ENCODE measurements around the gene ATP1B1. TPM values are rescaled to one million over a fixed set of nuclear protein-coding genes. Genes with fewer than 3 reads are reported as not detected.

ATP1B1 gene
- polyA plus RNA-seq, 1 donor (not counting 4 experiments of a cell fraction or from before 2014, with no cell fraction given), result 30.0 TPM

GRCh38 chr1:169148472-169149252 lies 42.2 kb downstream of the ATP1B1 start:
- Histone ChIP-seq H3K27ac (ENCODE audit: control insufficient read depth, insufficient read depth, low read length) (no peak overlapping the region), H2AFZ (ENCODE audit: control insufficient read depth, low read length) (no peak overlapping the region), H3K4me3 (ENCODE audit: control insufficient read depth in 2 of 3, extremely low read depth in 1 of 3, insufficient read depth in 2 of 3, low read depth in 1 of 3, low read length in 3 of 3) (no peak overlapping the region), H3K36me3 (ENCODE audit: control insufficient read depth in 2 of 2, extremely low read depth in 1 of 2, insufficient read depth in 2 of 2, low read length in 2 of 2) (no peaks in the 10 kb centered on the region), H4K20me1 (ENCODE audit: control insufficient read depth, extremely low read depth, insufficient read depth, low read length) (no peaks in the 10 kb centered on the region), H3K27me3 (ENCODE audit: control insufficient read depth, extremely low read depth, insufficient read depth, low read length) (no peaks in the 10 kb centered on the region), H3K9me3 (ENCODE audit: control insufficient read depth, low read depth, low read length) (no peaks in the 10 kb centered on the region), H3K9me1 (ENCODE audit: control insufficient read depth, extremely low read depth, insufficient read depth, low read length) (no peaks in the 10 kb centered on the region), H3K4me2 (ENCODE audit: control insufficient read depth, extremely low read depth, insufficient read depth, low read depth, low read length) (no peak overlapping the region), H3K79me2 (ENCODE audit: control insufficient read depth, insufficient read depth, low read length) (no peaks in the 10 kb centered on the region), H3K9ac (ENCODE audit: control insufficient read depth, extremely low read depth, insufficient read depth, low read length) (no peak overlapping the region), H3K4me1 (ENCODE audit: control insufficient read depth, extremely low read depth, insufficient read depth, low read length) (no peaks in the 10 kb centered on the region)
- TF ChIP-seq EZH2 (IDR thresholded peaks at IDR 0.05; ENCODE audit: low read length), result no peak
- no peak for TF ChIP-seq CTCF (optimal IDR thresholded peaks at IDR 0.05 in 1 of 3, IDR thresholded peaks at IDR 0.05 in 1 of 3, conservative IDR thresholded peaks at IDR 0.05 in 1 of 3; ENCODE audit: extremely low read depth in 1 of 3, insufficient read depth in 2 of 3, low read length in 3 of 3)
- FAIRE-seq (no peak), DNase-seq (ENCODE audit: low read depth, low spot score) (no peak)
- dilution Hi-C loops (cut with MboI; ENCODE audit: extremely low pct_ligation_motif_present, low sequenced_read_pairs), result no loop called here

- dilution Hi-C loops (cut with MboI; ENCODE audit: extremely low pct_ligation_motif_present, low sequenced_read_pairs), result no loop called here
- H3K4me2 ChIP-seq (ENCODE audit: control insufficient read depth, extremely low read depth, insufficient read depth, low read depth, low read length), result no peak overlapping the region
- no peak overlapping the region for H3K27ac ChIP-seq (ENCODE audit: control insufficient read depth, insufficient read depth, low read length)
- DNase-seq (ENCODE audit: low read depth, low spot score), result no peak
- FAIRE-seq, result no peak
- H3K79me2 ChIP-seq (ENCODE audit: control insufficient read depth, insufficient read depth, low read length), result no peaks in the 10 kb centered on the region
- no peaks in the 10 kb centered on the region for H3K36me3 ChIP-seq (ENCODE audit: control insufficient read depth in 2 of 2, extremely low read depth in 1 of 2, insufficient read depth in 2 of 2, low read length in 2 of 2)
- H3K9ac ChIP-seq (ENCODE audit: control insufficient read depth, extremely low read depth, insufficient read depth, low read length), result no peak overlapping the region
- H3K9me1 ChIP-seq (ENCODE audit: control insufficient read depth, extremely low read depth, insufficient read depth, low read length), result no peaks in the 10 kb centered on the region
- no peaks in the 10 kb centered on the region for H3K27me3 ChIP-seq (ENCODE audit: control insufficient read depth, extremely low read depth, insufficient read depth, low read length)
- no peaks in the 10 kb centered on the region for H3K9me3 ChIP-seq (ENCODE audit: control insufficient read depth, low read depth, low read length)
- H3K4me3 ChIP-seq (ENCODE audit: control insufficient read depth in 2 of 3, extremely low read depth in 1 of 3, insufficient read depth in 2 of 3, low read depth in 1 of 3, low read length in 3 of 3), result no peak overlapping the region
- no peaks in the 10 kb centered on the region for H3K4me1 ChIP-seq (ENCODE audit: control insufficient read depth, extremely low read depth, insufficient read depth, low read length)
- no peaks in the 10 kb centered on the region for H4K20me1 ChIP-seq (ENCODE audit: control insufficient read depth, extremely low read depth, insufficient read depth, low read length)
- TF ChIP-seq CTCF (optimal IDR thresholded peaks at IDR 0.05 in 1 of 3, IDR thresholded peaks at IDR 0.05 in 1 of 3, conservative IDR thresholded peaks at IDR 0.05 in 1 of 3; ENCODE audit: extremely low read depth in 1 of 3, insufficient read depth in 2 of 3, low read length in 3 of 3), result no peak
- TF ChIP-seq EZH2 (IDR thresholded peaks at IDR 0.05; ENCODE audit: low read length), result no peak
- H2AFZ ChIP-seq (ENCODE audit: control insufficient read depth, low read length), result no peak overlapping the region
Measured at GRCh38 chr1:169149555-169150286, 43.2 kb downstream of the ATP1B1 start.
